Mesothelial cell of epicardium (in vitro differentiated cells): ENCODE results near the gene NTM. TPM values are rescaled to one million over a fixed set of nuclear protein-coding genes. Genes with fewer than 3 reads are reported as not detected.

Source experiments
- DNase-seq, 2 experiments: peaks; one replicate each; pipeline ENCODE4 v3.0.0; 2021; ENCODE audit warnings: low spot score in 2 of 2; ENCODE audit not compliant: unreplicated experiment in 2 of 2
- H3K27ac Mint-ChIP-seq: 2 replicates; pipeline ENCODE4 v1.8.0; 2021; ENCODE audit warnings: mixed read lengths
- H3K27me3 Mint-ChIP-seq: 2 replicates; pipeline ENCODE4 v1.8.0; 2021; ENCODE audit warnings: low read depth, mixed read lengths
- H3K36me3 Mint-ChIP-seq: 2 replicates; pipeline ENCODE4 v1.8.0; 2021; ENCODE audit warnings: mixed read lengths
- H3K4me1 Mint-ChIP-seq: 2 replicates; pipeline ENCODE4 v1.8.0; 2021; ENCODE audit warnings: mixed read lengths
- H3K4me3 Mint-ChIP-seq: 2 replicates; pipeline ENCODE4 v1.8.0; 2021; ENCODE audit warnings: mild to moderate bottlenecking, moderate library complexity, mixed read lengths
- H3K9me3 Mint-ChIP-seq: 2 replicates; pipeline ENCODE4 v1.8.0; 2021; ENCODE audit warnings: mixed read lengths
- total RNA-seq: library from RNA; stranded (reverse); gene quantifications from 3 replicates; pipeline ENCODE4 v1.2.1, GENCODE V29; 2021
- TF ChIP-seq, protein P1 (sequence below): fragments of 200-600 bp; sonication (generic); IDR thresholded peaks from one replicate; pipeline ENCODE4 v1.5.0; 2021; ENCODE audit warnings: antibody characterized with exemption; ENCODE audit not compliant: unreplicated experiment

Gene NTM
- total RNA-seq, 1 donor from 2014 or later = 3.9 TPM

DNA sequence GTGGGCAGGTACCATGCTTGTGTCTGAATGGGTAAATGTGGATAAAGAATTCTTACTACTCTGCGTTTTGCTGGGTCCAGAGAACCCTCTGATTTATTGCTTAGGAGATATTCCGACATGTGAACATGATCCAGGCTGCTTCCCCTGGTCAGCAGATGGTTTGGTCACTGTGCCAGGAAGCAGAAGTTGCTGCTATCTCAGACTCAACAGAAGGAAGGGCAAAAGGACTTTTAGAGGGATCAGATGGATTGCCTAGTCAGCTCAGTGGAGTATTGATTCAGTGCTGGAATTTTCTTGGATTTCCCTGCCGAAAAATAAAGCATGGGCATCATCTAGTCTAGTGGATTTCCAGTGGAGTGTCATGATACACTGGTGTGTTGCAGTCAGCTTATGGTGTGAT is 440.1 kb downstream of the NTM start:
- Mint-ChIP-seq H3K27me3 (peaks cover 44% of the 10 kb centered on the region), H3K36me3 (no peaks in the 10 kb centered on the region), H3K4me1 (peaks cover 2% of the 10 kb centered on the region), H3K27ac (no peak overlapping the region), H3K4me3 (no peak overlapping the region), H3K9me3 (no peaks in the 10 kb centered on the region)
- TF ChIP-seq, protein P1, sequence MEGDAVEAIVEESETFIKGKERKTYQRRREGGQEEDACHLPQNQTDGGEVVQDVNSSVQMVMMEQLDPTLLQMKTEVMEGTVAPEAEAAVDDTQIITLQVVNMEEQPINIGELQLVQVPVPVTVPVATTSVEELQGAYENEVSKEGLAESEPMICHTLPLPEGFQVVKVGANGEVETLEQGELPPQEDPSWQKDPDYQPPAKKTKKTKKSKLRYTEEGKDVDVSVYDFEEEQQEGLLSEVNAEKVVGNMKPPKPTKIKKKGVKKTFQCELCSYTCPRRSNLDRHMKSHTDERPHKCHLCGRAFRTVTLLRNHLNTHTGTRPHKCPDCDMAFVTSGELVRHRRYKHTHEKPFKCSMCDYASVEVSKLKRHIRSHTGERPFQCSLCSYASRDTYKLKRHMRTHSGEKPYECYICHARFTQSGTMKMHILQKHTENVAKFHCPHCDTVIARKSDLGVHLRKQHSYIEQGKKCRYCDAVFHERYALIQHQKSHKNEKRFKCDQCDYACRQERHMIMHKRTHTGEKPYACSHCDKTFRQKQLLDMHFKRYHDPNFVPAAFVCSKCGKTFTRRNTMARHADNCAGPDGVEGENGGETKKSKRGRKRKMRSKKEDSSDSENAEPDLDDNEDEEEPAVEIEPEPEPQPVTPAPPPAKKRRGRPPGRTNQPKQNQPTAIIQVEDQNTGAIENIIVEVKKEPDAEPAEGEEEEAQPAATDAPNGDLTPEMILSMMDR = no peak
- DNase-seq = no peak

- TF ChIP-seq, protein P1 = no peak
- H3K9me3 Mint-ChIP-seq = no peaks in the 10 kb centered on the region
- no peak for DNase-seq
- H3K36me3 Mint-ChIP-seq = no peaks in the 10 kb centered on the region
- no peak overlapping the region for H3K4me3 Mint-ChIP-seq
- peaks cover 3% of the 10 kb centered on the region for H3K4me1 Mint-ChIP-seq
- peaks cover 43% of the 10 kb centered on the region for H3K27me3 Mint-ChIP-seq
- H3K27ac Mint-ChIP-seq = no peak overlapping the region
Measured at GRCh38 chr11:131811383-131811782, 441.0 kb downstream of the NTM start.

- peaks cover 3% of the 10 kb centered on the region for H3K4me1 Mint-ChIP-seq
- no peaks in the 10 kb centered on the region for H3K36me3 Mint-ChIP-seq
- H3K27me3 Mint-ChIP-seq = peaks cover 40% of the 10 kb centered on the region
- H3K9me3 Mint-ChIP-seq = no peaks in the 10 kb centered on the region
- no peak overlapping the region for H3K4me3 Mint-ChIP-seq
- H3K27ac Mint-ChIP-seq = no peak overlapping the region
- TF ChIP-seq, protein P1 = no peak
- no peak for DNase-seq
Measured at GRCh38 chr11:131814108-131814507, 443.7 kb downstream of the NTM start.

GRCh38 chr11:131815590-131815989 is 445.2 kb downstream of the NTM start:
- Mint-ChIP-seq H3K27me3 (peaks cover 52% of the 10 kb centered on the region), H3K4me1 (peaks cover 3% of the 10 kb centered on the region), H3K27ac (no peak overlapping the region), H3K9me3 (no peaks in the 10 kb centered on the region), H3K36me3 (no peaks in the 10 kb centered on the region), H3K4me3 (no peak overlapping the region)
- TF ChIP-seq, protein P1 = no peak
- DNase-seq = no peak

DNA sequence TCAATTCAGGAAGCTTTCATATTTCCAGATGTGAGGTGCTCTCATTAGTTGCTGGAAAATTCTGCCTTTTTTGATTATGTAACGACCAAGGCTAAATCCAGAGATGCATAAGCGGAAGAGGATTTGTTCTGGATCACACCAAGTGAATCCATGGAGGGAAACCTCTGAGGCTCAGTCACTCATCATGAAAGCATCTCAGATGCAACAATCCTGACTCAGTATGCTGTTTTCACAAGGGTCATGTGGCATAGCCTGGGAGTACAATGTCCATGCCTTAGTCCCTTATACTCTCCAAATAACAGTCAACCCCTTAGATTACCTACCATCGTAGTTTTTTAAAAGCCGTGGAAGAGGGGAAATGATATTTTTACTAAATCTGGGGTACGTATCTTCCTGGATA is 445.6 kb downstream of the NTM start:
- peaks cover 3% of the 10 kb centered on the region for H3K4me1 Mint-ChIP-seq
- H3K27me3 Mint-ChIP-seq = peaks cover 56% of the 10 kb centered on the region
- H3K27ac Mint-ChIP-seq = no peak overlapping the region
- no peaks in the 10 kb centered on the region for H3K36me3 Mint-ChIP-seq
- no peaks in the 10 kb centered on the region for H3K9me3 Mint-ChIP-seq
- DNase-seq = no peak
- TF ChIP-seq, protein P1 = no peak
- H3K4me3 Mint-ChIP-seq = no peak overlapping the region

- H3K9me3 Mint-ChIP-seq = no peaks in the 10 kb centered on the region
- H3K27me3 Mint-ChIP-seq = peaks cover 72% of the 10 kb centered on the region
- peaks cover 5% of the 10 kb centered on the region for H3K4me1 Mint-ChIP-seq
- no peak overlapping the region for H3K4me3 Mint-ChIP-seq
- DNase-seq = no peak
- TF ChIP-seq, protein P1 = no peak
- no peak overlapping the region for H3K27ac Mint-ChIP-seq
- H3K36me3 Mint-ChIP-seq = no peaks in the 10 kb centered on the region
Measured at GRCh38 chr11:131817687-131818188, 447.3 kb downstream of the NTM start.
